Coronary artery (tissue), 2 donors: ENCODE results near the gene SLC30A1.
"Not testable (repeated sequence)": the region's sequence is repeated elsewhere in the genome, so short reads cannot be mapped to it uniquely, and the experiment has no call there.

ENCODE experiments used
- DNase-seq: peaks from one replicate; pipeline ENCODE4 v3.0.0-alpha.2; 2017; ENCODE audit warnings: low spot score
- H3K27ac ChIP-seq, 2 donors: fragments of 200-600 bp; sonication (generic); one replicate each; pipeline ENCODE4 v1.5.1; 2016 to 2019
- H3K4me3 ChIP-seq: fragments of 200-600 bp; sonication (generic); 2 replicates; pipeline ENCODE4 v1.5.1; 2016; ENCODE audit warnings: mild to moderate bottlenecking, moderate library complexity
- TF ChIP-seq, protein P1 (sequence below): fragments of 200-600 bp; sonication (generic); IDR thresholded peaks from one replicate; pipeline ENCODE4 v1.5.1; 2019; ENCODE audit warnings: antibody characterized with exemption

The SLC30A1 gene, protein sequence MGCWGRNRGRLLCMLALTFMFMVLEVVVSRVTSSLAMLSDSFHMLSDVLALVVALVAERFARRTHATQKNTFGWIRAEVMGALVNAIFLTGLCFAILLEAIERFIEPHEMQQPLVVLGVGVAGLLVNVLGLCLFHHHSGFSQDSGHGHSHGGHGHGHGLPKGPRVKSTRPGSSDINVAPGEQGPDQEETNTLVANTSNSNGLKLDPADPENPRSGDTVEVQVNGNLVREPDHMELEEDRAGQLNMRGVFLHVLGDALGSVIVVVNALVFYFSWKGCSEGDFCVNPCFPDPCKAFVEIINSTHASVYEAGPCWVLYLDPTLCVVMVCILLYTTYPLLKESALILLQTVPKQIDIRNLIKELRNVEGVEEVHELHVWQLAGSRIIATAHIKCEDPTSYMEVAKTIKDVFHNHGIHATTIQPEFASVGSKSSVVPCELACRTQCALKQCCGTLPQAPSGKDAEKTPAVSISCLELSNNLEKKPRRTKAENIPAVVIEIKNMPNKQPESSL

GRCh38 chr1:211578640-211579439 lies at the start of gene SLC30A1:
Gene SLC30A1 (minus strand): TSS chr1:211579161. CDS start chr1:211578612, 549 bp downstream.
- peak within 1 kb of the TSS; percentile 82 to 98 for H3K27ac ChIP-seq
- peak; percentile 100 for DNase-seq
- TF ChIP-seq, protein P1, sequence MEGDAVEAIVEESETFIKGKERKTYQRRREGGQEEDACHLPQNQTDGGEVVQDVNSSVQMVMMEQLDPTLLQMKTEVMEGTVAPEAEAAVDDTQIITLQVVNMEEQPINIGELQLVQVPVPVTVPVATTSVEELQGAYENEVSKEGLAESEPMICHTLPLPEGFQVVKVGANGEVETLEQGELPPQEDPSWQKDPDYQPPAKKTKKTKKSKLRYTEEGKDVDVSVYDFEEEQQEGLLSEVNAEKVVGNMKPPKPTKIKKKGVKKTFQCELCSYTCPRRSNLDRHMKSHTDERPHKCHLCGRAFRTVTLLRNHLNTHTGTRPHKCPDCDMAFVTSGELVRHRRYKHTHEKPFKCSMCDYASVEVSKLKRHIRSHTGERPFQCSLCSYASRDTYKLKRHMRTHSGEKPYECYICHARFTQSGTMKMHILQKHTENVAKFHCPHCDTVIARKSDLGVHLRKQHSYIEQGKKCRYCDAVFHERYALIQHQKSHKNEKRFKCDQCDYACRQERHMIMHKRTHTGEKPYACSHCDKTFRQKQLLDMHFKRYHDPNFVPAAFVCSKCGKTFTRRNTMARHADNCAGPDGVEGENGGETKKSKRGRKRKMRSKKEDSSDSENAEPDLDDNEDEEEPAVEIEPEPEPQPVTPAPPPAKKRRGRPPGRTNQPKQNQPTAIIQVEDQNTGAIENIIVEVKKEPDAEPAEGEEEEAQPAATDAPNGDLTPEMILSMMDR: no peak

GRCh38 chr1:211628417-211628816 lies 49.5 kb upstream of the SLC30A1 start:
- no peak overlapping the region for H3K27ac ChIP-seq

More at GRCh38 chr1:211578640-211579439, at the start of gene SLC30A1:
- H3K4me3 ChIP-seq: peak within 1 kb of the TSS; percentile 90

GRCh38 chr1:211627259-211627658 lies 48.3 kb upstream of the SLC30A1 start:
- no peak overlapping the region for H3K27ac ChIP-seq
- TF ChIP-seq, protein P1: no peak
- H3K4me3 ChIP-seq: no peak overlapping the region
- DNase-seq: no peak

More at GRCh38 chr1:211628417-211628816, 49.5 kb upstream of the SLC30A1 start:
- DNase-seq: no peak
- TF ChIP-seq, protein P1: no peak
- no peak overlapping the region for H3K4me3 ChIP-seq

DNA sequence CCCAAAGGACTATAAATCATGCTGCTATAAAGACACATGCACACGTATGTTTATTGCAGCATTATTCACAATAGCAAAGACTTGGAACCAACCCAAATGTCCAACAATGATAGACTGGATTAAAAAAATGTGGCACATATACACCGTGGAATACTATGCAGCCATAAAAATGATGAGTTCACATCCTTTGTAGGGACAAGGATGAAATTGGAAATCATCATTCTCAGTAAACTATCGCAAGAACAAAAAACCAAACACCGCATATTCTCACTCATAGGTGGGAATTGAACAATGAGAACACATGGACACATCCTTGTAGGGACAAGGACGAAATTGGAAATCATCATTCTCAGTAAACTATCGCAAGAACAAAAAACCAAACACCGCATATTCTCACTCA lies 46.9 kb upstream of the SLC30A1 start:
- not testable (repeated sequence) for H3K4me3 ChIP-seq, DNase-seq

DNA sequence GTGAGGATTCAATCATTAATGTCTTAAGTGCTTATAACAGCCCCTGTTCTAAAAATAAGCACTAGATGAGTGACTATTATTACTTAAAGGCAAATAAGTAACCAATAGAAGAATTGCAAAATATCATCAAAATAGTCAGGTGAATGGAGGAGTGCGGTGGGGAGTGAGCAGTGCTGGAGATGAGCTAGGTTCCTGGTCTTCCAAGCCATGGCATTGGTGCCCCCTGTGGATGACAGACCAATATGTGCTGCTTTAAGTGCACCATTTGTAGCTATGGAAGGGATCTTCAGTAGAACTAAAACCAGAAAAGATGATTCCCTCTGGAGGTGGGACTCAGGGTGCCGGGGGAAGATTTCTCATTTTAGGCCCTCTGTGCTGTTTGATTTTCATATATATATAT lies 46.1 kb upstream of the SLC30A1 start:
- no peak overlapping the region for H3K4me3 ChIP-seq
- no peak overlapping the region for H3K27ac ChIP-seq
- TF ChIP-seq, protein P1: no peak
- no peak for DNase-seq

More for the DNA sequence above, 46.9 kb upstream of the SLC30A1 start:
- H3K27ac ChIP-seq: not testable (repeated sequence)

DNA sequence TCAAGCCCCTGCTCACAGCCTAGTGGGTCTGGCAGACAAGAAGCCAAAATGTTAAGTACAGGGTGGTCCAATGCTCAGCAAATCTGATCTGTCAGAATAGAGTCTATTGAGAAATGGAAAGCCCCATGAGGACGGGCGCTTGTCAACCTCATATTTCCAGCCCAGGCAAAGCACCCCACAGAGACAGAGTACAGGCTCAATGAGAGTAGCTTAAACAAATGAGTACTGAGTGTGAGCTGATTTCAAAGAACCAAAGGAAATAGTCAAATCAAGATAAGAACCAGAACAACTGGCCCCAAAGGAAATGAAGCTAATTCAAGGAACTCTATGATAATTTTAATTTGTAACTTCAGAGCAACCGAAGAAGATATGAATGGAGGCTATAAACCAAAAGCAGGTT lies 44.6 kb upstream of the SLC30A1 start:
- DNase-seq: no peak
- Histone ChIP-seq H3K27ac (no peak overlapping the region), H3K4me3 (no peak overlapping the region)
- TF ChIP-seq, protein P1: no peak

DNA sequence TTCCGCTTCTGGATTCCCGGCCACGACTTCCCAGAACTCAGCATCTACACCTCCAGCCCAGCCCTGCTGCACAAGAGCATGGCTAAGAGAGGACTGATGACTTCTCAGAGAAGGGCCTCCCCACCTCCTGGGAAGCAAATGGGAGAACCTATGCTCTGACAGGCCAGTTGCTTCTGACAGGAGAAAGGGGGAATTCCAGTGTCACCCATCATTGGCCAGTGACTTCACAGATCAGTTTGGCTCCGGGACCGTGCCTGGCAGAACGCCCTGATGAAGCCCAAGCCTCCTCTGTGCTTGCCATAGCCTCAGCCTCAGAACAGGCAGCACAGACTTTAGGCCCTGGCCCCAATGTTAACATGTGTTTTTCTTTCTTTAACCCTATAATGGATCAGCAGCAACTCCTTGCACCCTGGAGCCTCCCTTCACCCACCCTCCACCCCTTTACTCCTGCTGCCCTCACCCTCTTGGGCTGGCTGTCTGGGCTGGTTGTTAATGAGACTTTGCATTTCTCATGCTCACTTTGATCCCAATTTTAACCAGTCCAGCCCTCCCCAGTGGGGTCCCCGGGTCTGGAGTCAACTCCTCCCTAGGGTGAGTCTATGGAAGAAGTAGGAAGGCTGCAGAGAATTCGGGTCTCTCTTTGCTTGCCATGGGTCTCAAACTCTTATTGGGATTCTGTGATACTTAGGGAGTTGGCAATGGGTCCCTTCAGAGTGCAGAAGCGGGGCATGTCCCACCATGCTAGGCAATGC lies 42.7 kb upstream of the SLC30A1 start:
- Histone ChIP-seq H3K4me3 (no peak overlapping the region), H3K27ac (no peak overlapping the region)
- TF ChIP-seq, protein P1: no peak
- DNase-seq: no peak
